AG04449 (cell line): Measurements from ENCODE around the gene CACNA1B.

Experiments
- CTCF ChIA-PET: fragments of 350-600 bp; formaldehyde crosslinking; extraction: SDS; loops from one replicate; lab custom pipeline; 2021; ENCODE audit warnings: antibody characterized with exemption; lab: Yijun Ruan, JAX
- POLR2A ChIA-PET: fragments of 400-600, 350-600 bp; formaldehyde crosslinking; extraction: SDS; loops from one replicate; lab custom pipeline; 2020; ENCODE audit warnings: antibody characterized with exemption, inconsistent platforms; lab: Yijun Ruan, JAX
- DNase-seq: peaks from one replicate; pipeline ENCODE4 v3.0.0-alpha.2; 2010; ENCODE audit warnings: low read depth, low spot score
- H3K4me3 ChIP-seq: 2 replicates; pipeline ENCODE4 v1.5.1; 2011; ENCODE audit warnings: low read depth, mild to moderate bottlenecking, control low read depth, low read length
- CTCF ChIP-seq: IDR thresholded peaks from one replicate; pipeline ENCODE4 v1.5.1; 2011; ENCODE audit warnings: mild to moderate bottlenecking, moderate library complexity, low read length, control low read depth, inconsistent platforms; ENCODE audit not compliant: insufficient read depth; ENCODE audit errors: missing control alignments

CACNA1B gene

DNA sequence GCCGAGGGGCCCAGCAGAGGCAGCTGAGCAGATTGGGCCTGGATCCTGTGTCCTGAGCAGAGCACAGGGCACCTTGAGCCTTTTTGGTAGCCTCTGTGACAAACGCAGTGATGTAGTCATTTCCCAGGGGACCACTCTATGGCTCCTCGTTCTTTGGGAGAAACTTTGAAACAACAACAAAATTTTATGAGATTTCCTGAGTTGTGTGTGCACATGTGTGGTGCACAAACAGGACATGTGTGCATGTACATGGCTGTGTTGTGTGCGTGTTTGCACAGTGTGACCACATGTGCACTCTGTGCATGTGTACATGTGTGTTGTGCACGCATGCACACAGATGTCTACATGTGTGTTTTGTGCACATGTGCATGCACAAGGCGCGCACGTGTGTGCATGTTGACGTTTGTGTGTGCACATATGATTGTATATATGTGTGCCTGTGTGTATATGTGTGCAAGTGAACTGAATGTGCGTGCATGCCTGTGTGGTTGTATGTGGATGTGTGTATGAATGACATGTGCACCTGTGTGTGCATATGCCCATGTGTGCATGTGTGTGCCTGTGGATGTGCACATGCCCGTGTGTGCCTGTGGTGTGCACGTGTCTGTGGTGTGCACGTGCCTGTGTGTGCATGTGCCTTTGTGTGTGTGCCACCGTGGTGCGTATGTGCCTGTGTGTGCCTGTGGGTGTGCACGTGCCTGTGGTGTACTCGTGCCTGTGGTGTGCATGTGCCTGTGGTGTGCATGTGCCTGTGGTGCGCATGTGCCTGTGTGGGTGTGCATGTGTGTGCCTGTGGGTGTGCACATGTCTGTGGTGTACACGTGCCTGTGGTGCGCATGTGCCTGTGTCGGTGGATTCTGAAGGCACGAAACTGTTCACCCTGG lies 221.6 kb downstream of the CACNA1B start:
- no peak for TF ChIP-seq CTCF
- POLR2A ChIA-PET: no interaction called here
- CTCF ChIA-PET: no interaction called here
- DNase-seq: no peak
- H3K4me3 ChIP-seq: no peak overlapping the region

- DNase-seq: no peak
- ChIA-PET POLR2A (no interaction called here), CTCF (no interaction called here)
- TF ChIP-seq CTCF: no peak
- no peak overlapping the region for H3K4me3 ChIP-seq
Measured at GRCh38 chr9:138099803-138100598, 222.4 kb downstream of the CACNA1B start.

- no peak overlapping the region for H3K4me3 ChIP-seq
- POLR2A ChIA-PET: no interaction called here
- TF ChIP-seq CTCF: no peak
- no peak for DNase-seq
- CTCF ChIA-PET: no interaction called here
Measured at GRCh38 chr9:138100711-138101350, 223.2 kb downstream of the CACNA1B start.

GRCh38 chr9:138101444-138102234 lies 224.1 kb downstream of the CACNA1B start:
- CTCF ChIA-PET: no interaction called here
- no peak for DNase-seq

More at GRCh38 chr9:138101444-138102234, 224.1 kb downstream of the CACNA1B start:
- no peak for TF ChIP-seq CTCF
- H3K4me3 ChIP-seq: no peak overlapping the region
- POLR2A ChIA-PET: no interaction called here
